HL-60 (cell line): ENCODE data around the gene CD300LB.
"Not testable (repeated sequence)": the region's sequence is repeated elsewhere in the genome, so short reads cannot be mapped to it uniquely, and the experiment has no call there.

Experiments used
- DNase-seq, 2 experiments: peaks; one replicate each; pipeline ENCODE4 v3.0.0-alpha.2; 2010 to 2020; ENCODE audit warnings: low read depth in 1 of 2, low spot score in 1 of 2
- H3K27ac ChIP-seq: fragments of 250-450 bp; sonication (Bioruptor Pico); replicated peaks from 2 replicates; pipeline ENCODE4 v1.5.1; 2020; ENCODE audit warnings: mild to moderate bottlenecking, moderate library complexity
- H3K27me3 ChIP-seq: fragments of 250-450 bp; sonication (Bioruptor Pico); 2 replicates; pipeline ENCODE4 v1.5.1; 2021; ENCODE audit warnings: mild to moderate bottlenecking, moderate library complexity; ENCODE audit not compliant: insufficient read depth, poor library complexity, severe bottlenecking
- H3K4me3 ChIP-seq: replicated peaks from 2 replicates; pipeline ENCODE4 v1.5.1; 2011; ENCODE audit warnings: mild to moderate bottlenecking, control low read depth, low read length; ENCODE audit not compliant: insufficient read depth
- GABPA ChIP-seq: IDR thresholded peaks from 2 replicates; pipeline ENCODE4 v1.6.1; 2012; ENCODE audit warnings: low read depth
- POLR2AphosphoS5 ChIP-seq: IDR thresholded peaks from 2 replicates; pipeline ENCODE4 v1.6.1; 2012; ENCODE audit warnings: low read depth
- SPI1 ChIP-seq: IDR thresholded peaks from 2 replicates; pipeline ENCODE4 v1.6.1; 2012; ENCODE audit warnings: low read depth, mild to moderate bottlenecking, borderline replicate concordance
- long read RNA-seq: library from polyadenylated mRNA; unstranded; transcript quantifications from one replicate; pipeline ENCODE4 v2.0.0, GENCODE V29; 2020
- TF ChIP-seq, protein P1 (sequence below): IDR thresholded peaks from one replicate; pipeline ENCODE4 v1.5.1; 2011; ENCODE audit warnings: low read length, control low read depth, inconsistent platforms; ENCODE audit not compliant: insufficient read depth
- TF ChIP-seq, protein P2 (sequence below): IDR thresholded peaks from 2 replicates; pipeline ENCODE4 v1.6.1; 2012; ENCODE audit warnings: low read depth; ENCODE audit not compliant: insufficient replicate concordance

The CD300LB gene
- long read RNA-seq, transcript CD300LB-202 (4 exons, 2,286 nt): major isoform, 5 of 5 reads
- long read RNA-seq, partial matches to known transcripts: 0 of 5 reads
- long read RNA-seq, other reads (novel, unspliced or antisense): 0 of 5 reads

DNA sequence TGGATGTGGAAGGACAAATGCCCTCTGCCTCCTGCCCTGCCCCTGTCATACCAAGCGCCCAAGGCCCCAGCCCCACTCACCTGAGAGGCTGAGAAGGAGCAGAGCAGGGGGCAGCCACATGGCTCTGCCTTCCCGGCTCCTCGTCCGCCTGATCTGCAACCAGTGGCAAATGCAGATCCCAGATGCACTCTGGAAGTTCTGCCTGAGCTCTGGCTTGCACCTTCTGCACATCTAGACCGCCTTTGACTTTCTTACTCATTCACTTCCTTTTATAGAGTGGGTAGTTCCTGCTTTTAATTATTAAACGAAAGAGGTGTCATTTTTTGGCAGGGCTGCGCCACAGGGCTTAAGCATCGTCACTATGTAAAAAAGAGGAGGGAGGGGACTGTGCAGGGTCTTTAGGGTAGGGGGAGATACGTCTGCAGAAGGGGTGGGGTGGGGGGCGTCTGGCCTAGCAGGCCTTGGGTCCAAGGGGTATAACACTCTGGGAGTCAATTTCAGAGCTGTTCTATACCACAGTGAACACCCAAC, at the start of gene CD300LB:
Gene CD300LB, minus strand, starts transcription at position 245 of the 531 bp plus-strand sequence. Its CDS starts 125 bp downstream, at position 120.
- peak; percentile 91 for TF ChIP-seq SPI1
- TF ChIP-seq, protein P1, sequence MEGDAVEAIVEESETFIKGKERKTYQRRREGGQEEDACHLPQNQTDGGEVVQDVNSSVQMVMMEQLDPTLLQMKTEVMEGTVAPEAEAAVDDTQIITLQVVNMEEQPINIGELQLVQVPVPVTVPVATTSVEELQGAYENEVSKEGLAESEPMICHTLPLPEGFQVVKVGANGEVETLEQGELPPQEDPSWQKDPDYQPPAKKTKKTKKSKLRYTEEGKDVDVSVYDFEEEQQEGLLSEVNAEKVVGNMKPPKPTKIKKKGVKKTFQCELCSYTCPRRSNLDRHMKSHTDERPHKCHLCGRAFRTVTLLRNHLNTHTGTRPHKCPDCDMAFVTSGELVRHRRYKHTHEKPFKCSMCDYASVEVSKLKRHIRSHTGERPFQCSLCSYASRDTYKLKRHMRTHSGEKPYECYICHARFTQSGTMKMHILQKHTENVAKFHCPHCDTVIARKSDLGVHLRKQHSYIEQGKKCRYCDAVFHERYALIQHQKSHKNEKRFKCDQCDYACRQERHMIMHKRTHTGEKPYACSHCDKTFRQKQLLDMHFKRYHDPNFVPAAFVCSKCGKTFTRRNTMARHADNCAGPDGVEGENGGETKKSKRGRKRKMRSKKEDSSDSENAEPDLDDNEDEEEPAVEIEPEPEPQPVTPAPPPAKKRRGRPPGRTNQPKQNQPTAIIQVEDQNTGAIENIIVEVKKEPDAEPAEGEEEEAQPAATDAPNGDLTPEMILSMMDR: no peak
- H3K27ac ChIP-seq: peak within 1 kb of the TSS; percentile 86

DNA sequence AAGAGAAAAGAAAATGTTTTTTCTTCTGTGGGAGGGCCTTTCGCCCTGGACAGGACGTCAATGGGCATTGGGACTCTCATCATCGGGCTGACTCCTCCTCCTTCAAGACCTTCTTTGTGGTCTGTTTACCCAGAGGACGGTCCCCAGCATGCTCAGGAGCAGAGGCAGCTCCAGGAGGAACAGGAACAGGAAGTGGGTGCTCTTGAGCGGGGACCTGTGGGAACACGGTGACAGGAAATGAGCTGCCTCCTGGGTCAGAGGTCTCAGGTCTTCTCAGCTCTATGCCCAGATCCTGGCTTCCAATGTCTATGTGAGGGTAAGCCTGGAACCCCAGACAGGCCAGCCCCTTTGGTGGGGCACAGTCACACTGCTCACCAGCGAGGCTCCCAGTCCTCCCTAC, 48.6 kb upstream of the CD300LB start:
- DNase-seq: peak in 1 of 2 experiments; percentile 69
- 0 out of 2 replicates have a peak overlapping the region, but pooled peaks have one; percentile 15 for H3K27ac ChIP-seq
- no peak for TF ChIP-seq POLR2AphosphoS5
- peak; percentile 80 for TF ChIP-seq GABPA
- TF ChIP-seq SPI1: peak; percentile 77; the same call in 1 of the 2 replicates
- no peaks in the 10 kb centered on the region for H3K27me3 ChIP-seq
- H3K4me3 ChIP-seq: no peak overlapping the region

More for the DNA sequence above, at the start of gene CD300LB:
- Histone ChIP-seq H3K4me3 (peak within 1 kb of the TSS; percentile 67), H3K27me3 (no peaks in the 10 kb centered on the region)
- DNase-seq: peak; percentile 57 to 61

DNA sequence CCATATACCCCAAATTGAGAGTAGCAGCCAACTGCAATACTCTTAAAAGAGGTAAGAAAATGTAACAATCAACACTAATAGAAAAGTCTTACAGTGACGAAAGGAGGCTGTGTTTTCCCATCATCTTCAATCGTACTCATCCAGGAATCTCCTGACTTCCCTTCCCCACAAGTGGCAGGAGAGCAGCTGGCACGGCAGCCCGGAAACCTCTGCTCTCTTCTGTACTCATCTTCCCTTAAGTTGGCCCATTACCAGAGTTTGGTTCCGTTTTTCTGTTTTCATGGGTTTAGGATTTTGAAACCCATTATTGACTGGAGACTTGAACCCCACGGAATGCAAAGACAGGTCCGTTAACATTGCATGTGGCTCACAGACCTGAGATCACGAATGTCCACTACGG, 47.7 kb upstream of the CD300LB start:
- TF ChIP-seq SPI1 (no peak), POLR2AphosphoS5 (no peak), GABPA (no peak)
- no peak overlapping the region for H3K4me3 ChIP-seq
- no peak for DNase-seq
- H3K27ac ChIP-seq: no peak overlapping the region
- H3K27me3 ChIP-seq: no peaks in the 10 kb centered on the region

DNA sequence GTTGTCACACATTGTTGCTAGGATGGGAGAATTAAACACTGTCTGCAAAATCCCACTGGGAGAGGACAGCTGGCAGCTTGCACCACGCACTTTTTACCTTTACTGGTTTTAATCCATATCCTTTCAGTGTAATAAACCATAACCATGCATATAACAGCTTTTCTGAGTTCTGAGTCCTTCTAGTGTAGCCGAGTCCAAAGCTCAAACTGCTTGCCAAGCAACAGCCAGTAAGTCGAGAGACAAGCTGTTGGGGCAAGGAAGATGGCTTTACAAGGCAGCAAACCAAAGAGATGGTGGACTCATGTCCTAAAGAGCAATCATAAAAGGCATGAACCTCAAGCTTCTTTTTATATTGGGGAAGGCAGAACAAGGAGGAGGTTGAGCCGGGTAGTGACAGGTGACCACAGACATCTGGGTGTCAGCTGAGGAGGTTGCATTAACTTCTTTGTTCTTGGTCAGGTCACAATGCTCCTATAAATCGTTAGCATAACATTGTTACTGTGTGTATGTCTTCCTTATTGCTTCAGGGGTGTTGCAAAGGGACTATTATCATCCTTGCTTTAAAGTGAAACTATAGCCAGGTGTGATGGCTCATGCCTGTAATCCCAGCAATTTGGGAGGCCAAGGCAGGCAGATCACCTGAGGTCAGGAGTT, 43.3 kb upstream of the CD300LB start:
- no peaks in the 10 kb centered on the region for H3K27me3 ChIP-seq
- no peak for DNase-seq
- H3K4me3 ChIP-seq: no peak overlapping the region
- H3K27ac ChIP-seq: no peak overlapping the region
- TF ChIP-seq, protein P1: no peak
- TF ChIP-seq, protein P2, sequence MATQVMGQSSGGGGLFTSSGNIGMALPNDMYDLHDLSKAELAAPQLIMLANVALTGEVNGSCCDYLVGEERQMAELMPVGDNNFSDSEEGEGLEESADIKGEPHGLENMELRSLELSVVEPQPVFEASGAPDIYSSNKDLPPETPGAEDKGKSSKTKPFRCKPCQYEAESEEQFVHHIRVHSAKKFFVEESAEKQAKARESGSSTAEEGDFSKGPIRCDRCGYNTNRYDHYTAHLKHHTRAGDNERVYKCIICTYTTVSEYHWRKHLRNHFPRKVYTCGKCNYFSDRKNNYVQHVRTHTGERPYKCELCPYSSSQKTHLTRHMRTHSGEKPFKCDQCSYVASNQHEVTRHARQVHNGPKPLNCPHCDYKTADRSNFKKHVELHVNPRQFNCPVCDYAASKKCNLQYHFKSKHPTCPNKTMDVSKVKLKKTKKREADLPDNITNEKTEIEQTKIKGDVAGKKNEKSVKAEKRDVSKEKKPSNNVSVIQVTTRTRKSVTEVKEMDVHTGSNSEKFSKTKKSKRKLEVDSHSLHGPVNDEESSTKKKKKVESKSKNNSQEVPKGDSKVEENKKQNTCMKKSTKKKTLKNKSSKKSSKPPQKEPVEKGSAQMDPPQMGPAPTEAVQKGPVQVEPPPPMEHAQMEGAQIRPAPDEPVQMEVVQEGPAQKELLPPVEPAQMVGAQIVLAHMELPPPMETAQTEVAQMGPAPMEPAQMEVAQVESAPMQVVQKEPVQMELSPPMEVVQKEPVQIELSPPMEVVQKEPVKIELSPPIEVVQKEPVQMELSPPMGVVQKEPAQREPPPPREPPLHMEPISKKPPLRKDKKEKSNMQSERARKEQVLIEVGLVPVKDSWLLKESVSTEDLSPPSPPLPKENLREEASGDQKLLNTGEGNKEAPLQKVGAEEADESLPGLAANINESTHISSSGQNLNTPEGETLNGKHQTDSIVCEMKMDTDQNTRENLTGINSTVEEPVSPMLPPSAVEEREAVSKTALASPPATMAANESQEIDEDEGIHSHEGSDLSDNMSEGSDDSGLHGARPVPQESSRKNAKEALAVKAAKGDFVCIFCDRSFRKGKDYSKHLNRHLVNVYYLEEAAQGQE: no peak
- TF ChIP-seq POLR2AphosphoS5: no peak
- no peak for TF ChIP-seq SPI1
- TF ChIP-seq GABPA: no peak

DNA sequence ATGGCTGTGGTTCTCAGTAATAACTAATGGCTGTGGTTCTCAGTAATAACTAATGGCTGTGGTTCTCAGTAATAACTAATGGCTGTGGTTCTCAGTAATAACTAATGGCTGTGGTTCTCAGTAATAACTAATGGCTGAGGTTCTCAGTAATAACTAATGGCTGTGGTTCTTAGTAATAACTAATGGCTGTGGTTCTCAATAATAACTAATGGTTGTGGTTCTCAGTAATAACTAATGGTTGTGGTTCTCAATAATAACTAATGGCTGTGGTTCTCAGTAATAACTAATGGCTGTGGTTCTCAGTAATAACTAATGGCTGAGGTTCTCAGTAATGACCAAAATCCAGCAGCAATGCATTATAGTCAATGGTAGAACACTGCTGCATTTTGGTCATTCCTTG, 42.4 kb upstream of the CD300LB start:
- not testable (repeated sequence) for DNase-seq, H3K27me3 ChIP-seq, H3K4me3 ChIP-seq, H3K27ac ChIP-seq

DNA sequence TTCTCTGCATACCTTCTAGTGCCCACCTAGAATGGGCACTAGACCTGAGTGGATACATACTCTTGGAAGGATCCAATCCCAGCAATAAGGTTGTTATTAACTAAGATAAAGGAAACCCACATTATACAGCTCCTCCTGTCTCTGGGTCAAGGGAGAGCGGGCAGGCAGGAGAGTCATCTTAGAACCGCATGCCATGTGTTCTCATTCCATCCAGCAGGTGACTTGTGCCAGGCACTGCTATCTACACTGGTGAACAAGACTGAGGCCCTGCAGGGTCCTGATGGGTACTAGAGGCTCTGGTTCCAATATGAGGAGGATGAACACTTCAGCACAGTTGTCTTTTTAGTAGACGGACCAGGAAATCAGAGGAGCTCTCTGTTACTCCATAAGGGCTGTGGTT, 41.9 kb upstream of the CD300LB start:
- H3K4me3 ChIP-seq: no peak overlapping the region
- H3K27ac ChIP-seq: no peak overlapping the region
- H3K27me3 ChIP-seq: no peaks in the 10 kb centered on the region
- no peak for TF ChIP-seq GABPA
- TF ChIP-seq, protein P1: no peak
- TF ChIP-seq, protein P2: no peak
- no peak for TF ChIP-seq SPI1
- no peak for TF ChIP-seq POLR2AphosphoS5
- DNase-seq: no peak
